GM21526 (cell line): ENCODE measurements around the gene PIGO.

ENCODE experiments used
- ATAC-seq: cut with Tn5 transposase; IDR thresholded peaks from one replicate; pipeline ENCODE4 v1.9.1; 2021; ENCODE audit warnings: moderate library complexity; ENCODE audit not compliant: unreplicated experiment, low FRiP score

Gene PIGO

GRCh38 chr9:35107297-35108290 lies 11.2 kb upstream of the PIGO start:
- ATAC-seq: no peak

GRCh38 chr9:35106343-35106730 lies 9.9 kb upstream of the PIGO start:
- ATAC-seq: no peak

- no peak for ATAC-seq
Observed at GRCh38 chr9:35105571-35106342, 9.4 kb upstream of the PIGO start.

GRCh38 chr9:35105126-35105525 lies 8.7 kb upstream of the PIGO start:
- ATAC-seq: no peak

- ATAC-seq: no peak
Observed at GRCh38 chr9:35104586-35104985, 8.2 kb upstream of the PIGO start.

- ATAC-seq: no peak
Observed at GRCh38 chr9:35103660-35104191, 7.3 kb upstream of the PIGO start.

- ATAC-seq: peak; percentile 88
Observed at GRCh38 chr9:35102769-35103659, 6.6 kb upstream of the PIGO start, which contains the start of gene STOML2. STOML2 (minus strand) TSS chr9:35103131; CDS start chr9:35103094, 37 bp downstream.

- ATAC-seq: no peak
Observed at GRCh38 chr9:35102465-35102768, 6.0 kb upstream of the PIGO start.

GRCh38 chr9:35097573-35097972 lies 1.2 kb upstream of the PIGO start:
- ATAC-seq: no peak

GRCh38 chr9:35091536-35091935 lies 4.9 kb downstream of the PIGO start:
- no peak for ATAC-seq

- no peak for ATAC-seq
Observed at GRCh38 chr9:35089434-35089833, 7.0 kb downstream of the PIGO start.

GRCh38 chr9:35085078-35085477 lies 11.3 kb downstream of the PIGO start:
- ATAC-seq: no peak

GRCh38 chr9:35079426-35080341 lies 16.7 kb downstream of the PIGO start, which contains the start of gene FANCG:
FANCG (minus strand) TSS chr9:35079942; CDS start chr9:35079524, 418 bp downstream.
- peak; percentile 78 for ATAC-seq

- no peak for ATAC-seq
Observed at GRCh38 chr9:35079041-35079425, 17.4 kb downstream of the PIGO start.

GRCh38 chr9:35078066-35078465 lies 18.3 kb downstream of the PIGO start:
- ATAC-seq: no peak

GRCh38 chr9:35076848-35077247 lies 19.5 kb downstream of the PIGO start:
- no peak for ATAC-seq

GRCh38 chr9:35075358-35075757 lies 21.0 kb downstream of the PIGO start:
- ATAC-seq: no peak

GRCh38 chr9:35074791-35075190 lies 21.6 kb downstream of the PIGO start:
- no peak for ATAC-seq

- ATAC-seq: no peak
Observed at GRCh38 chr9:35074141-35074540, 22.2 kb downstream of the PIGO start.
